AG09319 (cell line): Measurements from ENCODE around the gene GSE1.
A peak's percentile ranks its signal among the peaks of the same experiment; 100 is the strongest.

Experiments used
- DNase-seq: peaks from one replicate; pipeline ENCODE4 v3.0.0-alpha.2; 2010; ENCODE audit warnings: low read depth; ENCODE audit errors: extremely low read depth
- TF ChIP-seq, protein P1 (sequence below): IDR thresholded peaks from 2 replicates; pipeline ENCODE4 v1.5.1; 2011; ENCODE audit warnings: low read depth, mild to moderate bottlenecking, inconsistent platforms, low read length, moderate library complexity

Gene GSE1

DNA sequence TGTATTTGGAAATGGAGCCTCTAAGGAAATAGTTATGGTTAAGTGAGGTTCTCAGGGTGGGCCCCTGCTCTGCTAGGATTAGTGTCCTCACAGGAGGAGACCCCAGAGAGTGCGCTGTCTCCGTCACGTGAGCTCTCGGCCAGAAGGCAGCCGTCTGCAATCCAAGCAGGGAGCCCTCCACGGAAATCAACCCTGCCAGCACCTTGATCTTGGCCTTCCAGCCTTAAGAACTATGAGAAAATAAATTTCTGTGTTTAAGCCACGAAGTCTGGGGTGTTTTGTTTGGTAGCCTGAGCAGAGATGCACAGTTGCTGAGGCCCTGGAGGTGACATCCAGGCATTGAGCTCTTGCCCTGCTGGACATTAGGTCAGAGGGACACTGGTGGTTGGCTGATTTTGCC, 32.4 kb upstream of the GSE1 start:
- TF ChIP-seq, protein P1, sequence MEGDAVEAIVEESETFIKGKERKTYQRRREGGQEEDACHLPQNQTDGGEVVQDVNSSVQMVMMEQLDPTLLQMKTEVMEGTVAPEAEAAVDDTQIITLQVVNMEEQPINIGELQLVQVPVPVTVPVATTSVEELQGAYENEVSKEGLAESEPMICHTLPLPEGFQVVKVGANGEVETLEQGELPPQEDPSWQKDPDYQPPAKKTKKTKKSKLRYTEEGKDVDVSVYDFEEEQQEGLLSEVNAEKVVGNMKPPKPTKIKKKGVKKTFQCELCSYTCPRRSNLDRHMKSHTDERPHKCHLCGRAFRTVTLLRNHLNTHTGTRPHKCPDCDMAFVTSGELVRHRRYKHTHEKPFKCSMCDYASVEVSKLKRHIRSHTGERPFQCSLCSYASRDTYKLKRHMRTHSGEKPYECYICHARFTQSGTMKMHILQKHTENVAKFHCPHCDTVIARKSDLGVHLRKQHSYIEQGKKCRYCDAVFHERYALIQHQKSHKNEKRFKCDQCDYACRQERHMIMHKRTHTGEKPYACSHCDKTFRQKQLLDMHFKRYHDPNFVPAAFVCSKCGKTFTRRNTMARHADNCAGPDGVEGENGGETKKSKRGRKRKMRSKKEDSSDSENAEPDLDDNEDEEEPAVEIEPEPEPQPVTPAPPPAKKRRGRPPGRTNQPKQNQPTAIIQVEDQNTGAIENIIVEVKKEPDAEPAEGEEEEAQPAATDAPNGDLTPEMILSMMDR, result no peak
- no peak for DNase-seq

DNA sequence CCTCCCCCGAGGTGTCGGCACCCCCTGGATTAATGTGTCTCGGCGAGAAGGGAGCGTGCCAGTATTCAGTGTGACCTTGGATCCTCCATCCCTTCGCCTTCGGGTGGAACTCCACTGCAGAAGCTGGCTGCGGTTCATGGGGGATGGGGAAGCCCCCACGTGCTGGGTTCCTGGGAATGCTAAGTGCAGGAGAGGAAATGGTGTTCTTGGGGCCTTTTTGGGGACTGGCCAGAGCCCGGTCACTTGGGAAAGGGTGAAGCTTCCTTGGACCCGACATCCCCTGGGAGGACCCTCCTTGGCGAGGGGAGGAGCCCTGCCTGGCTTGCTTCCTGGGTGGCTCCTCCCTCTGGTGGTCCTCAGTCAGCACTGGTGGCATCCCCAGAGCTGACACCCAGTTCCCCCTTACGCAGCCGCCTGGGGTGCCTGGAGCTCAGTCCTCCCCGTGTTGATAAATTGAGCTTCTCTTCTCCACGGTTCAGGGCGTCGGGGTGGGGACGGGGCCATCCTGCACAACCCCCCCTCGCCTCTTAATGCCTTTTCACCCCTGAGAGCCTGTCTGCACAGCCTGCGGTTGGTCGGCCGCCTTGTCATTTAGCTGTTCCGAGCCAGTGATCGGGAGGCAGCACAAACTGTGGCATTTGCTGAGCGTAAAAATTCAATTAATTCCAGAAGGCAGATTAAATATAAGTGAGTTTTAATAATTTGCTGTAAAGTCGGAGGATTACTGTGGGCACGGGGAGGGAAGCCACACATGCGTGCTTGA, 30.7 kb upstream of the GSE1 start:
- TF ChIP-seq, protein P1, result no peak
- no peak for DNase-seq

DNA sequence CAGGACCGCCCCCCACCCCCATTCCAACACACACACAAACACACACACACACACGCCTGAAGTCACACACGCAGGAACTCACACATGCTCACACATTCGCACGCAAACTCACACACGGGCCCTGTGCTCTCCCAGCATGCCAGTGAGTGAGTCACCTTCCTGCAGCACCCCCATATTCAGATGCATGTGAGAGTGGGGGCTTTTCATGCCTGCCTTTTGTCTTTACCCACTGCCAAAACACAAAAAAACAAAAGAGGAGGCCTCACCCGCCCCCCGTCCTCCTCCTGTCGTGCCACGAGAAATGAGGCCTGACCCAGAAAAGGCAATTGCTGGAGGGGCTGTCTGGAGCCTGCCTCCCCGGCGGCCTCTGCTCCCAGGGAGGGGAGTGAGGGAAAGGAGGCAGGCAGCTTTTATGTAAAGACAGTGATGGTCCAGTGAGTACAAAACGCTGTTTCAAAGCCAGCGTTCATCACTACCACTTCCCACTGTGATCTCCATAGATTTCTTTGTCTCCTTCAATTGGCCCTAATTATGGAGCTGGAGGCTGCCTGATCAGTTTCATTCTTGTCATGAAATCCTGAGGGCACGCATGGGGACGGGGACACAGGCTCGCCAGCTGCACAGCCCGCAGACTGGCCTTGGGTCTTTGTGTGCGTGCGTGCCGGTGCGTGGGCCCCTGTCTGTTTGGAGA, 29.5 kb upstream of the GSE1 start:
- TF ChIP-seq, protein P1, result no peak
- peak; percentile 83 for DNase-seq

DNA sequence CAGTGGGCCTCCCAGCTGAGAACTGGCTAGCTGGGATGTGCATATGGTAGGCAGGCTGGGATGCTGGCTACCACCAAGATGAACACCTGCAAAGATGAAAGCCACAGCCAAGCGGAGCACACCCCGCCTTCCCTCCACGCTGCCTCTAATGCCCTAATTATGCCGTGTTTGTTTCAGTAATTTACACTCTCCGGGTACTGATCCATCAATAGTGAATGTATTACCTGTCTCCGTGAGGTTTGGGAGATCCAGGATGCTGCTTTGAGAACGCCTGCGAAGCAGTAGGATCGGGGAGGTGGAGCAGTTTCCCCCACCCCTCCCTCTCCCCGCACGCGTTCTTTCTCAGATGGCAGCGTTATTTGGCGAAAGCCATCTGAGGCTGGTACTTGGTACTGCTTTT, 28.9 kb upstream of the GSE1 start:
- TF ChIP-seq, protein P1, result no peak
- no peak for DNase-seq

DNA sequence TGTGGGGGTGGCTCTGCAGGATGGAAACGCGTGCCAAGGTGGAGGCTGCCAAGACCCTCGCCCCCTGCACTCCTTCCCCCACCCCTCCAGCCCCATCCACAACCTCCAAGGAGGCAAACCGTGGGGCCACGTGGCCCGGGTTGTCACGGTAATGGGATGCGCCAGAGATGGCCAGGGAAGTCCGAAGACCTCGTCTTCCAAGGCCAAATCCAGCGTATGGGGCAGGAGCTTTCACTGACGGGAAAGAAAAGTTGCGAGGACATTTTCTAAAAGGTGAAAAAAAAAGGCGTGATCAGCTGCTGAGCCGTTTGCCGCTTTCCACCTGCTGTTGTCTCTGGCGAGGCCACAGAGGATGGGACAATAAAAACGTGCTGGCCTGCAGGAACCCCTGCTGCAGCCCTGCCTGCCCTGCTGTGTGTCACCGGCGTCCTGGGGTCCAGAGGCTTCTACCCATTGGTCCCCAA, 28.3 kb upstream of the GSE1 start:
- TF ChIP-seq, protein P1, result no peak
- no peak for DNase-seq

DNA sequence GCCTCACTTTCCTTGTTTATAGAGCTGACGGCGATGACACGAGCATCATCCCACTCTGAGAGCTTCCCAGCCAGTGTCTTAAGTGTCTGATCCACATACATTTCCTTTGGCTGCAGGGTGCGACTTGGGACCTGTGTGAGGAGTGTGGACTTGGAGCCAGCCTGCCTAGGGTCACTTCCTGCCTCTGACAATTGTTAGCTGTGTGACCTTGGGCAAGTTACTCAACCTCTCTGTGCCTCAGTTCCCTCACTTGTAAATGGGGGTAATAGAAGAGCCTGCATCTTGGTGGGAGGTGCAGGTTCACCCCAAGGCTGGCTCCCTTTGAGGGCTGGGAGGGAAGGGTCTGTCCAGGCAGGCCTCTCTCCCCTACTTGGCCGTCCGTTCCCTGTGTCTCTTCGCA, 27.4 kb upstream of the GSE1 start:
- TF ChIP-seq, protein P1, result no peak
- DNase-seq, result no peak

DNA sequence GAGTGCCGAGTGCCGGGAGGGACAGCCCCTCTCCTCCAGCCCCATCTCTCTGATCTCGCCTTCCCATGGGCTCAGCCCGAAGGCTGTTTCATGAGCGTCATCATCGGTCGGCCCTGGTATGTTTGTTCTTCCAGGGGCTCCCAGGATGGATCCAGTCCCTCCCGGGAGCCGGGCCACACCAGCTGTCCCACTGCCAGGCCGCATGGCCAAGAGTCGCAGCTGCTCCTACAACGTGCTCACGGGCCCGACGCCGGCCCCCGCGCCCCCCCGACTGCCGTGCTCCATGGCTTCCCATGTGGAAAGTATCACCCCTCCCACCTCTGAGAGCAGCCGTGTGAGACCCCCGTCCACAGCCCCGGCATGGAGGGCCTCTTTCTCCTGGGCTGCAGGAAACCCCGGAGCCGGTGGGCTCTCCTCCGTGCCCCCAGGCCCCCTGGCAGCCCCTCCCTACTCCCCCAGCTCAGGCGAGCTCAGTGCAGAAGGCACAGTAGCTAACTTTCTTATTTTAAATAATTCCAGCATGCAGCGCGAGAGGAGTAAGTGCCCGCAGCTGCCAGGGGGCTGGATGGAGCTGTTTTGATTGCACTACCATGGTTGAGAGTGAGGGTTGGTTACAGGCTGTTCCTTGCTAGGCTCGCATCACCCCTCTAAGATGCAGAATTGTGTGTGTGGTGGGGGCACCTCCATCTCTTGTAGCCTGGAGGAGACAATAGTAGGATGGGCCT, 26.6 kb upstream of the GSE1 start:
- TF ChIP-seq, protein P1, result no peak
- no peak for DNase-seq
